Measurements from ENCODE around the gene NLGN1.

DNA sequence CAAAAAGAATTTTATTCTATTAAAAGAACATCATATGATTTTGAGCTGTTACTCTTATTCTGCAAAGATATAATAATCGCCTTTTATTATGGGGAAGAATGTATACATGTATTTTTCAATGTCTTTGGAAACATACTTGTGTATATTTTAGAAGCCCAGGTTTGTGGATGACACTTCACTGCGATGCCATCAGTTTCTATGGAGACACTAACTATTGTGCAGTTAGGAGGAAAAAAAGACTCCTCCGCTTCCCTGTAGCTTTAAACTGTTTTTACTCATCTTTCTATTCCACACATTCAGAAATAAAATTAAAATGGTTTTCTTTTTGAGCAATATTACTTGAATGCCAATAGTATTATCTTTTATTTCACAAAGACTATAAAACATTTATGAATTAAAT lies 305.0 kb downstream of the NLGN1 start:
- TF ChIP-seq MAZ (IDR thresholded peaks at IDR 0.05; ENCODE audit: borderline replicate concordance, low read depth, low read length), result no peak
- TF ChIP-seq MAZ (CRISPR knock-in tag; IDR thresholded peaks at IDR 0.05; ENCODE audit: low read depth), result no peak
- no peak for TF ChIP-seq FOSL1 (CRISPR knock-in tag; IDR thresholded peaks at IDR 0.05; ENCODE audit: borderline replicate concordance)
- TF ChIP-seq, protein P1, sequence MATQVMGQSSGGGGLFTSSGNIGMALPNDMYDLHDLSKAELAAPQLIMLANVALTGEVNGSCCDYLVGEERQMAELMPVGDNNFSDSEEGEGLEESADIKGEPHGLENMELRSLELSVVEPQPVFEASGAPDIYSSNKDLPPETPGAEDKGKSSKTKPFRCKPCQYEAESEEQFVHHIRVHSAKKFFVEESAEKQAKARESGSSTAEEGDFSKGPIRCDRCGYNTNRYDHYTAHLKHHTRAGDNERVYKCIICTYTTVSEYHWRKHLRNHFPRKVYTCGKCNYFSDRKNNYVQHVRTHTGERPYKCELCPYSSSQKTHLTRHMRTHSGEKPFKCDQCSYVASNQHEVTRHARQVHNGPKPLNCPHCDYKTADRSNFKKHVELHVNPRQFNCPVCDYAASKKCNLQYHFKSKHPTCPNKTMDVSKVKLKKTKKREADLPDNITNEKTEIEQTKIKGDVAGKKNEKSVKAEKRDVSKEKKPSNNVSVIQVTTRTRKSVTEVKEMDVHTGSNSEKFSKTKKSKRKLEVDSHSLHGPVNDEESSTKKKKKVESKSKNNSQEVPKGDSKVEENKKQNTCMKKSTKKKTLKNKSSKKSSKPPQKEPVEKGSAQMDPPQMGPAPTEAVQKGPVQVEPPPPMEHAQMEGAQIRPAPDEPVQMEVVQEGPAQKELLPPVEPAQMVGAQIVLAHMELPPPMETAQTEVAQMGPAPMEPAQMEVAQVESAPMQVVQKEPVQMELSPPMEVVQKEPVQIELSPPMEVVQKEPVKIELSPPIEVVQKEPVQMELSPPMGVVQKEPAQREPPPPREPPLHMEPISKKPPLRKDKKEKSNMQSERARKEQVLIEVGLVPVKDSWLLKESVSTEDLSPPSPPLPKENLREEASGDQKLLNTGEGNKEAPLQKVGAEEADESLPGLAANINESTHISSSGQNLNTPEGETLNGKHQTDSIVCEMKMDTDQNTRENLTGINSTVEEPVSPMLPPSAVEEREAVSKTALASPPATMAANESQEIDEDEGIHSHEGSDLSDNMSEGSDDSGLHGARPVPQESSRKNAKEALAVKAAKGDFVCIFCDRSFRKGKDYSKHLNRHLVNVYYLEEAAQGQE (IDR thresholded peaks at IDR 0.05; ENCODE audit: borderline replicate concordance in 1 of 2, low read depth in 1 of 2, low read length in 2 of 2), result no peak
- no peak for TF ChIP-seq SNRNP70 (IDR thresholded peaks at IDR 0.05; ENCODE audit: low read depth, low read length)
- no peak for TF ChIP-seq ZNF749 (CRISPR knock-in tag; IDR thresholded peaks at IDR 0.05; ENCODE audit: borderline replicate concordance)
- TF ChIP-seq PHF21A (CRISPR knock-in tag; IDR thresholded peaks at IDR 0.05), result no peak
- no peak for TF ChIP-seq ELF3 (CRISPR knock-in tag; IDR thresholded peaks at IDR 0.05)
- TF ChIP-seq GABPA (IDR thresholded peaks at IDR 0.05; ENCODE audit: low read depth, low read length), result no peak
- no peak for TF ChIP-seq GABPA (CRISPR knock-in tag; IDR thresholded peaks at IDR 0.05; ENCODE audit: low read depth)
